ENCODE data around the gene TTC19.

TTC19 gene

GRCh38 chr17:16066125-16066524, 66.5 kb downstream of the TTC19 start:
- H3K79me1 ChIP-seq (replicated peaks; ENCODE audit: low read length, poor library complexity, severe bottlenecking) = peaks cover 27% of the 10 kb centered on the region
- no peak overlapping the region for H3K4me2 ChIP-seq (ENCODE audit: low read length, poor library complexity, severe bottlenecking)
- no peak overlapping the region for H2AK5ac ChIP-seq (ENCODE audit: low read length, severe bottlenecking)
- H3K9me3 ChIP-seq (ENCODE audit: control insufficient read depth, low read length) = no peaks in the 10 kb centered on the region
- H2BK12ac ChIP-seq (ENCODE audit: low read length in 2 of 2) = no peak overlapping the region
- H4K8ac ChIP-seq (ENCODE audit: low read length) = no peak overlapping the region
- H4K91ac ChIP-seq (ENCODE audit: low read length) = no peak overlapping the region
- no peak overlapping the region for H3K4ac ChIP-seq (ENCODE audit: low read depth in 1 of 2, low read length in 2 of 2)
- DNase-seq = no peak
- no peak overlapping the region for H2AFZ ChIP-seq (ENCODE audit: low read depth, low read length)
- no peak overlapping the region for H3K18ac ChIP-seq (ENCODE audit: low read depth in 1 of 2, low read length in 2 of 2)
- no peak overlapping the region for H3K14ac ChIP-seq (ENCODE audit: low read length in 2 of 2)
- no peak overlapping the region for H2BK15ac ChIP-seq (ENCODE audit: low read depth, poor library complexity, severe bottlenecking)
- no peak overlapping the region for H3K9ac ChIP-seq (ENCODE audit: low read length)
- H3K36me3 ChIP-seq (ENCODE audit: control insufficient read depth in 1 of 2, insufficient read depth in 2 of 2, low read depth in 1 of 2, low read length in 2 of 2) = peaks cover 41 to 93% of the 10 kb centered on the region in 2 experiments
- 100% methylated on average over 3 of the region's 4 CpGs for WGBS
- no peaks in the 10 kb centered on the region for H3K27me3 ChIP-seq (ENCODE audit: control insufficient read depth in 1 of 2, insufficient read depth in 1 of 2, low read length in 2 of 2)
- H3K4me1 ChIP-seq (ENCODE audit: control insufficient read depth, insufficient read depth, low read depth, low read length) = peaks cover 1% of the 10 kb centered on the region
- H3K27ac ChIP-seq (ENCODE audit: low read length, poor library complexity, severe bottlenecking) = no peak overlapping the region
- no peak overlapping the region for H2BK5ac ChIP-seq (ENCODE audit: low read depth, low read length, poor library complexity, severe bottlenecking)
- no peak overlapping the region for H3K23ac ChIP-seq (ENCODE audit: low read length in 2 of 2)
- H3K4me3 ChIP-seq (ENCODE audit: insufficient read depth in 1 of 2, low read depth in 1 of 2, low read length in 2 of 2) = no peak overlapping the region
- H2BK120ac ChIP-seq (ENCODE audit: low read depth, low read length) = no peak overlapping the region

DNA sequence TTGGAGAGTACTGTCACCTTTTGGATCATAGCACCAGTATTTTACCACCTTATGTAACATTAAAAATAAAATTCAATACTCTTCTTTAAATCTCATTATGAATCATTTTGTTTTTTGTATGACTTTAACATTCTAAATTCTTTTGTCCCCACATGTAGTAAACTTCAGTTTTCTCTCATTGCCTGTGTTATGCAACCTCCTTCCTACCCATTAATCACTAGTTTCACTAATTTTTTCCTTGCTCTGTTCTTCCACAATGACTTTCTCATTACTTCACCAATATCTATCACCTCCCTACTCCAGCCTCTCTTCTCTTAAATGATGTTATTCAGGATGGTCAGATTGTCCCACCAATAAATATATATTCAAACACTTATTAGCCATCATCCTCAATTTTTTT, 68.7 kb downstream of the TTC19 start:
- Histone ChIP-seq H2BK12ac (ENCODE audit: low read length in 2 of 2) (no peak overlapping the region), H2BK5ac (ENCODE audit: low read depth, low read length, poor library complexity, severe bottlenecking) (no peak overlapping the region), H2BK120ac (ENCODE audit: low read depth, low read length) (no peak overlapping the region), H3K14ac (ENCODE audit: low read length in 2 of 2) (no peak overlapping the region), H3K18ac (ENCODE audit: low read depth in 1 of 2, low read length in 2 of 2) (no peak overlapping the region), H3K9ac (ENCODE audit: low read length) (no peak overlapping the region), H3K36me3 (ENCODE audit: control insufficient read depth in 1 of 2, insufficient read depth in 2 of 2, low read depth in 1 of 2, low read length in 2 of 2) (peaks cover 31 to 93% of the 10 kb centered on the region in 2 experiments), H2AFZ (ENCODE audit: low read depth, low read length) (no peak overlapping the region), H2AK5ac (ENCODE audit: low read length, severe bottlenecking) (no peak overlapping the region), H4K8ac (ENCODE audit: low read length) (no peak overlapping the region), H3K4me2 (ENCODE audit: low read length, poor library complexity, severe bottlenecking) (no peak overlapping the region), H3K79me1 (replicated peaks; ENCODE audit: low read length, poor library complexity, severe bottlenecking) (peaks cover 23% of the 10 kb centered on the region), H3K23ac (ENCODE audit: low read length in 2 of 2) (no peak overlapping the region), H2BK15ac (ENCODE audit: low read depth, poor library complexity, severe bottlenecking) (no peak overlapping the region), H3K27ac (ENCODE audit: low read length, poor library complexity, severe bottlenecking) (no peak overlapping the region), H3K4me1 (ENCODE audit: control insufficient read depth, insufficient read depth, low read depth, low read length) (no peaks in the 10 kb centered on the region), H3K4me3 (ENCODE audit: insufficient read depth in 1 of 2, low read depth in 1 of 2, low read length in 2 of 2) (no peak overlapping the region), H3K27me3 (ENCODE audit: control insufficient read depth in 1 of 2, insufficient read depth in 1 of 2, low read length in 2 of 2) (no peaks in the 10 kb centered on the region), H3K4ac (ENCODE audit: low read depth in 1 of 2, low read length in 2 of 2) (no peak overlapping the region), H3K9me3 (ENCODE audit: control insufficient read depth, low read length) (no peaks in the 10 kb centered on the region), H4K91ac (ENCODE audit: low read length) (no peak overlapping the region)
- no peak for DNase-seq

GRCh38 chr17:16072031-16072430, 72.4 kb downstream of the TTC19 start:
- Histone ChIP-seq H3K27me3 (ENCODE audit: control insufficient read depth in 1 of 2, insufficient read depth in 1 of 2, low read length in 2 of 2) (no peaks in the 10 kb centered on the region), H3K14ac (ENCODE audit: low read length in 2 of 2) (no peak overlapping the region), H2AK5ac (ENCODE audit: low read length, severe bottlenecking) (no peak overlapping the region), H3K4me3 (ENCODE audit: insufficient read depth in 1 of 2, low read depth in 1 of 2, low read length in 2 of 2) (no peak overlapping the region), H3K4ac (ENCODE audit: low read depth in 1 of 2, low read length in 2 of 2) (no peak overlapping the region), H3K9me3 (ENCODE audit: control insufficient read depth, low read length) (no peaks in the 10 kb centered on the region), H3K4me1 (ENCODE audit: control insufficient read depth, insufficient read depth, low read depth, low read length) (no peaks in the 10 kb centered on the region), H4K91ac (ENCODE audit: low read length) (no peak overlapping the region), H3K79me1 (replicated peaks; ENCODE audit: low read length, poor library complexity, severe bottlenecking) (peaks cover 27% of the 10 kb centered on the region), H2BK120ac (ENCODE audit: low read depth, low read length) (no peak overlapping the region), H3K23ac (ENCODE audit: low read length in 2 of 2) (no peak overlapping the region), H4K8ac (ENCODE audit: low read length) (no peak overlapping the region), H3K4me2 (ENCODE audit: low read length, poor library complexity, severe bottlenecking) (no peak overlapping the region), H2BK5ac (ENCODE audit: low read depth, low read length, poor library complexity, severe bottlenecking) (no peak overlapping the region), H3K27ac (ENCODE audit: low read length, poor library complexity, severe bottlenecking) (no peak overlapping the region), H2BK15ac (ENCODE audit: low read depth, poor library complexity, severe bottlenecking) (no peak overlapping the region), H3K36me3 (ENCODE audit: control insufficient read depth in 1 of 2, insufficient read depth in 2 of 2, low read depth in 1 of 2, low read length in 2 of 2) (peaks cover 24 to 92% of the 10 kb centered on the region in 2 experiments), H2AFZ (ENCODE audit: low read depth, low read length) (no peak overlapping the region), H2BK12ac (ENCODE audit: low read length in 2 of 2) (no peak overlapping the region), H3K18ac (ENCODE audit: low read depth in 1 of 2, low read length in 2 of 2) (no peak overlapping the region), H3K9ac (ENCODE audit: low read length) (no peak overlapping the region)
- DNase-seq = no peak
- no CpG with 5 or more reads among the region's 1 CpG for WGBS

DNA sequence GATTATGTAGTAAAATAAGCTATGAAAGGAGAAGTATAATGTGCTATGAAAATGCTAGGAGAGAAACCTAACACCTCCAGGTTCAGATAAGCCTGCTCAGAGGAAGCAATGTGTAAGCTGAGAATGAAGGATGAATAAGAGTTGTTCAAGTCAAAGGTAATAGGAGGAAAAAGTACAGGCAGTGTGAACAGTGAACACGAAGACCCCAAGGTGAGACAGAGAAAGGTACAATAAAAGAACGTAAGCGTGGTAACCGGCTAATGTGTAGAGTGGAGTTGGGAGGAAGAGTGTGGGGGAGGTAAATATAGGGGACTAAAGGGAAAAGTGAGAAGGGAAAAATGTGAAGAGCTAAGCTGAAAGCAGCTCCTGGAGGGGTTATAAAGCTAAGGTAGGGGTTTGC, 74.2 kb downstream of the TTC19 start:
- no peak overlapping the region for H3K18ac ChIP-seq (ENCODE audit: low read depth in 1 of 2, low read length in 2 of 2)

More for the DNA sequence above, 74.2 kb downstream of the TTC19 start:
- no peak overlapping the region for H4K8ac ChIP-seq (ENCODE audit: low read length)
- no peaks in the 10 kb centered on the region for H3K27me3 ChIP-seq (ENCODE audit: control insufficient read depth in 1 of 2, insufficient read depth in 1 of 2, low read length in 2 of 2)
- H2AK5ac ChIP-seq (ENCODE audit: low read length, severe bottlenecking) = no peak overlapping the region
- H3K14ac ChIP-seq (ENCODE audit: low read length in 2 of 2) = no peak overlapping the region
- no peak overlapping the region for H2BK12ac ChIP-seq (ENCODE audit: low read length in 2 of 2)
- H2AFZ ChIP-seq (ENCODE audit: low read depth, low read length) = no peak overlapping the region
- no peaks in the 10 kb centered on the region for H3K9me3 ChIP-seq (ENCODE audit: control insufficient read depth, low read length)
- H3K4me3 ChIP-seq (ENCODE audit: insufficient read depth in 1 of 2, low read depth in 1 of 2, low read length in 2 of 2) = no peak overlapping the region
- H2BK5ac ChIP-seq (ENCODE audit: low read depth, low read length, poor library complexity, severe bottlenecking) = no peak overlapping the region
- no peak for DNase-seq
- no peak overlapping the region for H3K27ac ChIP-seq (ENCODE audit: low read length, poor library complexity, severe bottlenecking)
- WGBS = 98% methylated on average over 4 of the region's 4 CpGs
- H4K91ac ChIP-seq (ENCODE audit: low read length) = no peak overlapping the region
- H3K79me1 ChIP-seq (replicated peaks; ENCODE audit: low read length, poor library complexity, severe bottlenecking) = peaks cover 26% of the 10 kb centered on the region
- H3K23ac ChIP-seq (ENCODE audit: low read length in 2 of 2) = no peak overlapping the region
- H3K4me2 ChIP-seq (ENCODE audit: low read length, poor library complexity, severe bottlenecking) = no peak overlapping the region
- no peak overlapping the region for H3K4ac ChIP-seq (ENCODE audit: low read depth in 1 of 2, low read length in 2 of 2)
- no peak overlapping the region for H2BK15ac ChIP-seq (ENCODE audit: low read depth, poor library complexity, severe bottlenecking)
- H2BK120ac ChIP-seq (ENCODE audit: low read depth, low read length) = no peak overlapping the region
- no peak overlapping the region for H3K9ac ChIP-seq (ENCODE audit: low read length)
- H3K4me1 ChIP-seq (ENCODE audit: control insufficient read depth, insufficient read depth, low read depth, low read length) = no peaks in the 10 kb centered on the region
- H3K36me3 ChIP-seq (ENCODE audit: control insufficient read depth in 1 of 2, insufficient read depth in 2 of 2, low read depth in 1 of 2, low read length in 2 of 2) = peaks cover 23 to 92% of the 10 kb centered on the region in 2 experiments

Measured in mesenchymal stem cell (in vitro differentiated cells and primary cell).